NCI-H2107 treated with DMSO at 0.1 percent for 48 hours (cell line): Measurements from ENCODE around the gene C12orf56.
A peak's percentile ranks its signal among the peaks of the same experiment; 100 is the strongest.
"Not testable (repeated sequence)": the region's sequence is repeated elsewhere in the genome, so short reads cannot be mapped to it uniquely, and the experiment has no call there.

Experiments
- DNase-seq: peaks from one replicate; lab custom pipeline; 2025; ENCODE audit not compliant: unreplicated experiment; lab: John Stamatoyannopoulos, UW

The C12orf56 gene

DNA sequence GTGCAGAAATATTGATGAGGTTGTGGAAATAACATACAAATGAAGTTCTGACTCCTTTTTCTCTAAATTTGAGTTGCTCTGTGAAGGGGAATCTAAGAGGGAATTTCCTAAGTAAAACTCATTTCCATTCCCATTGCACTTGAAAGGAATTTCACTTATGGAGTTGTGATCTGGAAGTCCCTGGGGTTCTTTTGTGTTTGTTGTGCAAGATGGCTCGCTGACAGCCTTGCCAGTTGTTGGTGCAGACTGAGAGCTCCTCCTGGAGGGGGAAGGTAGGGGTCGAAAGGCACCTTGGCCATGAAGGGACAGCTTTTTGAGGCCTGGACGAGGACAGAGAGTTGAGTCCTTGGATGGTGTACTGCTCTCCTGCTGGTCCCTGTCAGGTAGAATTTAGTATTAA, 72.0 kb downstream of the C12orf56 start:
- no peak for DNase-seq

DNA sequence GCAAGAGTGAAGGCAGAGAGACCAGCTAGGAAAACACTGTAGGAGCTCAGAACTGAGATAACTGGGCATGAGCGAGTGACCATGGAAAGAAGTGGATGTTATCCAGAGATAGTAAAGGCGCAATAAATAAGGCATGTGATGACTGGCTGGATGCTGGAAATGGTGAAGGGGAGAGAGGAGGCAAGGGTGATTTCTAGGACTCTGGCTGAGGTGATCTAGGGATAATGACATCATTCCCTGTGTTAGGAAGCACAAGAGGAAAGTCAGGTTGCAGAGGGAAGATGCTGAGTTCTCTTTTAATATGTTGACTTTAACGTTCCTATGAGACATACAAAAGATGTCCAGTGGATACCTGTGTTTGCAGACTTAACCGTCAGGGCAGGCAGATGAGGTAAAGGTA, 78.7 kb downstream of the C12orf56 start:
- no peak for DNase-seq

DNA sequence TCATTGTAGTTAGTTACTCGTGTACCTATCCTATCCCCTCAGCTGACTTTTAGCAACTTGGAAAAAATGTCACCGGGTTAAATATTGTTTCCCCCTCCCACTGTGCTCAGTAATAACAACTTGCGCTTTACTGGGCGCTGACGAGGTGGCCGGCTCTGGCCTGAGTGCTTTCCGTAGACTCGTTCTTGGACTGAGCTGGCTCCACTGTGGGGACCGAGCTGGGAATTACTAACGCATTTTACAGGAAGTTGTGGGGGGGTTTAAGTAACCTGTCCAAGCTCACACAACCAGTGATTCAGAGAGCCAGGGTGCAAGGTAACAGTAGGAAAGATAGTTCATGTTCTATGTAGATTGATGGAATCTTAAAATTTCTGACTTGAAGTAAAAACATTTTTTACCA, 86.0 kb downstream of the C12orf56 start:
- DNase-seq = no peak

DNA sequence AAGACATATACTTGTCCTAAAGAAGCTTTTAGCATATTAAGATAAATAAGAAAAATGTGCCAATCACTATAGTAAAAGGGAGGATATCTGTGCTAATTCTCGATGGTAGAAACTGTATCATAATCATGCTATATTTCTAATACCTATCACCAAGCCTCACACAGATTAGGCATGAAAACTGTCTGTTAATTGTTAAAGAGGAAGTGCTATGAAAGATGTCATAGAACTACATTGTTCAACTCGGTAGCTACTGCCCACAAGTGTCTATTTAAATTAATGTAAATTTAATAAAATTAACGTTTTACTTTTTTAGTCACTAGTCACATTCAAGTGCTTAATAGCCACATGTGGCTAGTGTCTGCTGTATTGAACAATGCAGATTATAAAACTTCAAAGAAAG, 90.9 kb downstream of the C12orf56 start:
- DNase-seq = no peak

DNA sequence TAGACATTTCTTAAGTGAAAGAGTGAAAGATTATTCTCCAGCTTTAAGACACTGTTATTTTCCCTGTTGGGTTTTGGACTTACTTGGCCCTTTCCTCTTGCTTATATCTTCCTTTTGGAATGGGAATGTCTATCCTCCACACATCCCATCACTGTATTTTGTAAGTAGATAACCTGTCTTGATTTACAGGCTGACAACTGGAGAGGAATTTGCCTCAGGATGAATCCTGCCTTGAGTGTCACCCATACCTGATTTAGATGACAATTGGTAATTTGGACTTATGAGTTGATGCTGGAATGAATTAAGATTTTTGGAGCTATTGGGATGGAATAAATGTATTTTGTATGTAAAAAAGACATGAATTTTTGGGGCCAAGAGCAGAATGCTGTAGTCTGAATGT, 94.3 kb downstream of the C12orf56 start:
- DNase-seq = no peak

DNA sequence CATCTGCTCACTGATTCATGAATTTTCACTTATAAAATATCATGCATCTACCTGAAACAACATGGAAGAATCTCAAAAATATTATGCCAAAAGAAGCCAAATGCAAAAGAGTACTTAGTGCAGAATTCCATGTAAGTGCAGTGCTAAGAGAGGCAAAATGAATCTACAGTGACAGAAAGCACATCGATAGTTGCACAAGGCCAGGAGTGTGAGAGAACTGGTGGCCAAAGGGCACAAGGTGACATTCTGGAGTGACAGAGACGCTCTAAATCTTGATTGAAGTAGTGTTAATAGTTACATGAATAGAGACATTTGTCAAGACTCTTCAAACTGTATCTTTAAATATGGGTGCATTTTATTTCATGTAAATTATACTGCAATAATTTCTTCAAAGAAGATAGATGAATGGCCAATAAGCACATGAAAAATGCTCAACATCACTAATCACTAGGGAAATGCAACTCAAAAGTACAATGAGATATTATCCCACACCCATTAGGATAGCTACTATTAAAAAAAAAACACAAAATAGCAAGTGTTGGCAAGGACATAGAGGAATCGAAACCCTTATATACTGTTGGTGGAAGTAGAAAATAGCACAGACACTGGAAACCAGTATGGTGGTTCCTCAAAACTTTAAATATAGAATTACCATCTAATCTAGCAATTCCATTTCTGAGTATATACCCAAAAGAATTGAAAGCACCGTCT, 96.7 kb downstream of the C12orf56 start:
- no peak for DNase-seq

DNA sequence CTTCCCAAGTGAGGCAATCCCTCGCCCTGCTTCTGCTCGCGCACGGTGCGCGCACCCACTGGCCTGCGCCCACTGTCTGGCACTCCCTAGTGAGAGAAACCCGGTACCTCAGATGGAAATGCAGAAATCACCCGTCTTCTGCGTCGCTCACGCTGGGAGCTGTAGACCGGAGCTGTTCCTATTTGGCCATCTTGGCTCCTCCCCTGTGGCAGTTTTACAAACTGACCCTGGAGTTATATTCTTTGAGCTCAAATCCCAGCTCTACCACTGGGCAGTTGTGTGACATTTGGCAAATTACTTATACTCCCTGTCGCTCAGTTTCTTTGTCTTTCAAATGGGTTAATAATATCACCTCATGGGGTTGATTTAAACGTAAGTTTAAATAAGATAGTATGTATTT, 97.4 kb downstream of the C12orf56 start:
- not testable (repeated sequence) for DNase-seq

DNA sequence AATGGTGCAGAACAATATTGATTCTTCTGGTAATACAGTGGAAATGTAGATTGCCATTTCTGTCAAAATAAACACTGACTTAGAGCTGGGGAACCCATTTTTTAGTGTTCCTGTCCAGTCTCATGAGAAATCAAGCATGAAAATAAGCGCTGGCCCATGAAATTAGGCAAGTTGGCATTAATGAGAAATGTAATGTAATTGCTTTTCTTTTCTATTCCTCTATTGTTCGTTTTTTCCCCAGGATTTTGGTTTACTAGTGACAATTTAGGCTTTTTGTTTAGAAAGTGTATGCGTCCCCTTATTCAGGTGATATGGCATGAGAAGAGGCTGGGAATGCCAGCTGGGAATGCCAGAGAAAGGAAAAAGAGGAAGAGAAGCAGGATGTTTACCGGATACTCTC, 104.0 kb downstream of the C12orf56 start:
- DNase-seq = no peak

DNA sequence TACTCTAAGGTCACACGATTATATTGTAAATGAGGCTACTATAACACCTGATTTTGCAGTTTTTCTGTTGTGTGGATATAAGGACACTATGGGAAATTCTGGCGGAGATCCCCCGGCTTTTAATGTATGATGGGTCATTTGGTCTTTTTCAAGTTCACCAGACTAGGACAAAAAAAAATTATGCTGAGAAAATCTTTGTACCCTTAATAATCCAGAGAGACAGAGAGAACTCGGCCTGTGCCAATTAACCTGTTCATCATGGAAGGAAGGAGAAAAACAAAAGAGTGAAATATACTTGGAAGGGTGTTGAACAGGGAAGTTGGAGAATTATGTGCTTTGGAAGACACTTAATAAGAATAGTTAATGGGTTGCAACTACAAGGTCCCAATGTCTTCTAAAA, 106.3 kb downstream of the C12orf56 start:
- DNase-seq = no peak

DNA sequence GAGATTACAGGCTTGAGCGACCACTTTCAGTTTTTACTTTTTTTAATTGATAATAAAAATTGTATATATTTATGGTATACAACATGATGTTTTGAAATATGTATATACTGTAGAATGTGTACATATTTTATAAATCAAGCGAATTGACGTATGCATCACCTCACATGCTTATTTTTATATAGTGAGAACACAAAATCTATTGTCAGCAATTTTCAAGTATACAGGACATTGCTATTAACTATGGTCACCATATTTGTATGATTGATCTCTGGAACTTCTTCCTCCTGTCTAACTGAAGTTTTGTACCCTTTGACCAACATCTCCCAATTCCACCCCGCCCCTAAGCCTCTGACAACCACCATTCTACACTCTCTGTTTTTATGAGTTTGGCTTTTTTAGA, 112.1 kb downstream of the C12orf56 start:
- DNase-seq = no peak

DNA sequence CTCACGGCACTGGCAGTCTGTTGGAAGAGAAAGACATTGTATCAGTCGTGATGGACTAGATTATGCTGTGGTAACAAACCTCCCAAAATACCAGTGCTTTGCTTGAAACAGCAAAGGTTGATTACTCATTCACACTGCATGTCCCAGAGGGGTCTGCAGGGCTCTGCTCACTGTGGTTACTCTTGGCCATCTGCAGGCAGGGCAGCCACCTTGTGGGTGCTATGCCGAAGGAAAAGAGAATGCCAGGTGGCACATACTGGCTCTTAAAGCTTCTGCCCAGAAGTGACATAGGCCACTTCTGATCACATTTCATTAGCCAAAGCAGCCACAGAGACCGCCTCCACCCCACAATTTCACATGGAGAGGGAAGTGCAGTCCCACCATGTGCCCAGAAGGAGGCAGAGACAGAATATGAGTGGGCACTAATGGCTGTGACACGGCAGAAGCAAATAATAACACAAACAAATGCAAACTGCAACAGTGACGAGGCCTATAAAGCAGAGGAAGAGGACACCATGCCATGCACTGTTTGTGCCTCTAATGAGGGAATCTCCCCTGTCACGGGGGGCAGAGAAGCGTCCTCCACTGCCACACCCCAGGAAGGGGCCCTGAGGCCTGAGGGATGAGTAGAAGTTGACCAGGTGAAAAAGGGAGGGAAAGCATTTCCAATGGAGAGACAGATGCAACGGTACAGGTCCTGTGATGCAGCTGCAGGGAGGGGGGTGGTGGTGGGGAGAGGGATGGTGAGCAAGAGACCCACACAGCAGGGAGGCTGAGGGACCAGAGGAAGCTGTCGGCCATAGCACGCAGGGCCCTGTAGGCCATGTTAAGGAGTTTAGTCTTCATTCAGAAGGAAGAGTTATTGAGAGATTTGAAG, 116.8 kb downstream of the C12orf56 start:
- peak; percentile 95 for DNase-seq

DNA sequence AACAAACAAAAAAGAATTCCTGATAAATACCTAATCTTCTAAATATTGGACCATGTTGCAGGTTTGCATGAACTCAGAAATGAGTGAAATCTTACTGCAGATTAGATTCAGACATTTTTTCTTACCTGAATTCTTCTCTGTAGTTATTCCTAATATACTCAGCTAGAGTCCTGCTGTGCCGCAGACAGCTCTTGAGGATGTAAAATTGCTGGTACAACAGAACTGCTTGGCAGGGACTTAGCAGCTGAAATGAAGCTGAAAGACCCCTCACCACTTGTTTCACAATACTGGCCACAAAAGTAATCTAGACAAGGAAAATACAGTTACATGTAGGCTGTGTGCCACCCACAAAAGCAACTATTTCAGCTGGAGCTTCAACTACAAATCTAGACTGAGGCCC, 120.1 kb downstream of the C12orf56 start:
- DNase-seq = no peak

DNA sequence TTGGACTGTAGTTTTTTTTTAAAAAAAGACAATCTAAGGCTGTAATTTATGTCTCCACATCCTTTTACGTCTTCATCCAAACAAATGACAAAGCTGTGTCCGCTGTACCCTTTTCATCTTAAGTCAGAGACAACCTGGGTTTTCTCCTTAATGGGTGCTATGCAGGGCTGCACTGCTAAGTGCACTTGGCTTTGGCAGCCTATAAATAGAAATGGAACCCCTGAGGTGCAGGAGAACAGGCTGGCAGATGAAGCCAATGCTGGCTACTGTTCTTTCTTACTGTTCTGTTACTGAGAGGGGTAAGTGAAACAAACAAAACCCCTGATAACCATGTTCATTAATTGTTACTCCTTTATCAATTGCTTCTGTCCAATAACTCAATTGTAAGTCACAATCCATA, 121.4 kb downstream of the C12orf56 start:
- peak; percentile 96 for DNase-seq

DNA sequence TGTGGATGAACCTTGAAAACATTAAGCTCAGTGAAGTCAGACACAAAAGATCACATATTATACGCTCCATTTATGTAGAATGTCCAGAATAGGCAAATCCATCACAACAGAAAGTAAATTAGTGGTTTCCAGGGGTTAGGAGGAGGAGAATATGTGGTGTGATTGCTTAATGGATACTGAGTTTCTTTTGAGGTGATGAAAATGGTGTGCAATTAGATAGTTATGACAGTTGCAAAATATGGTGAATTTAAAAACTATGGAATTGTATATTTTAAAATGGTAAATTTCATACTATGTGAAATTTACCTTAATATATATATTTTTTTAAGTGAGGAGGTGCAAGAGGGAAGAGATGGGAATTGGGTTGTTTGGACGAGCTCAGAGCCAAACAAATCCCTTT, 122.1 kb downstream of the C12orf56 start:
- DNase-seq = no peak

DNA sequence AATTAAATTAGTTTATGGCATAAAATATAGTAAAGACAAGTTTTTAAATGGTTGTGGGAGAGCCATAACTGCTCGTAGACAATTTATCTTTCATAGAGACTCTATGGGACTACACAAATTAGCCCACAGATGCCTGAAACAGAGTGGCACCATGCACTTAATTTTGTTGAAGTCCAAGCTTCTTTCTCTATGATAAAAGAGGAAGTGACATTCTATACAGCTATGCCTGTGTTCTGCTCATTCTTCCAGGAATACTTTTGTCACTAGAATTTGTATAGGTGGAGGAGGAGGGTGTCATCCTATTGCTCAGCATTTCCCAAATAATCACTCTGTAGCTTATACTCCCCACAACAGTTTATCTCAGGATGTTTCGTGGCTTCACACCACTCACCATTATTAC, 124.7 kb downstream of the C12orf56 start:
- DNase-seq = no peak

DNA sequence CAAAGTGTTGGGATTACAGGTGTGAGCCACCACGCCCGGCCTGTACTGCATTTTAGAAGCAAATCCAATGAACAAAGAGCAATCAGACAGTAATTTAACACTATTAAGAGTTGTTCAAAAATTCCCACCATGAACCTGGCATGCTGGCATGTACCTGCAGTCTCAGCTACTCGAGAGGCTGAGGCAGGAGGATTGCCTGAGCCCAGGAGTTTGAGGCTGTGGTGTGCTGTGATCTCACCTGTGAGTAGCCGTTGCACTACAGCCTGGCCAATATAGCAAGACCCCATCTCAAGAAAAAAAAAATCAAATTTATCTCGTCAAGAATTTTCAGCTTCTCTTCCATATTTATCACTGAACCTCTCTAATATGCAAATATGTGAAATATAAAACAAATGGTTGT, 128.7 kb downstream of the C12orf56 start:
- no peak for DNase-seq

DNA sequence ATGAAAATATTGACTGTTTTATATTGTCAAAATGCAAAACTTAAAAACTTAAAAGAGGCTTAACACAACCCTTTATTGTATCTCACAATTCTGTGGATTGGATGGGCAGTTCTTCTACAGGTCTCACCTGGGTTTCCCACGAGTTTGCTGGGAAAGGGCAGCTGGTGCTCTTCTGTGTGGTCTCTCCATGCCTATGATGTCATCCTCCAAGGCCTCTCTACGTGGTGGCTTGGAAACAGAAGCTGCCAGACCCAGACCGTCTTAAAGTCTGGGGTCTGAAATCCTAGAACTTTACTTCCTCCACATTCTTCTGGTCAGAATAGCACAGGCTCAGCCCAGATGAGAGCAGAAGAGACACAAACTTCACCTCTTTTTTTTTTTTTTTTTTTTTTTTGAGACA, 132.0 kb downstream of the C12orf56 start:
- no peak for DNase-seq

DNA sequence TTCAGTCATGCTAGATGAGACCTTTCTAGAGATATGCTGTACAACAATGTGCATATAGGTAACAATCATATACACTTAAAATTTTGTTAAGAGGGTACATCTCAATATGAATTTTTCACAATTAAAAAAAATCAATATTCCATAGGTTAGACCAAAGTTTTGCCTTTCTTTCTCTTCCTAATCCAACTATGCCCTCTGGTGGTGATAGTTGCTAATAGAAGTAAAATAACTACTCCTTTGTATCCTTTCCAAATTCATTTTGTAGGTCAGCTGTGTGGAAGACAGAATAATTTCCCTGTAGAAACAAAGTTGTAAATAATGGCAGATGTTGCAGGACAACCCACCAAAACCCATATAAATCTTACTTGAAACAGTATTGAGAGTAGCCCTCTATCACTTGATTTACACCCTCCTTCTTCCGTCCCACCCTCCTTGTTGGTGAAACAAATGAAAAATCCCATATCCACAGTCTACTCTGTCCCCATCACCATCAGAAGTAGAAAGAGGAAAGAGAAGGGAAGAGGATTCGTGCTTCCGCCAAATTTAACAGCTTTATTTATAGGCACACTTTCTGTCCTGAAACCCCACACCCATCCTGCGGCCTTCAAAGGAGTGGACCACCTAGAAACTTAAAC, 134.3 kb downstream of the C12orf56 start:
- peak; percentile 57 for DNase-seq

DNA sequence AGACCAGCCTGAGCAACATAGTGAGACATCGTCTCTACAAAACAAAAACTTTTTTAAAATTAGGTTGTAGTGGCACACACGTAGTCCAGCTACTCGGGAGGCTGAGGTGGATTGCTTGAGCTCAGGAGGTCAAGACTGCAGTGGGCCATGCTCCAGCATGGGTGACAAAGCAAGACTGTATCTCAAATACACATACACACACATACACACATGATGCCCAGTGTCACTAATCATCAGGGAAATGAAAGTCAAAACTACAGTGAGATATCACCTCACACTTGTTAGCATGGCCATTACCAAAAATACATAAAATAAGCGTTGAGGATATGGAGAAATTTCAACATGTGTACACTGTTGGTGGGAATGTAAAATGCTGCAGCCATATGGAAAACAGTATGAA, 135.3 kb downstream of the C12orf56 start:
- no peak for DNase-seq

DNA sequence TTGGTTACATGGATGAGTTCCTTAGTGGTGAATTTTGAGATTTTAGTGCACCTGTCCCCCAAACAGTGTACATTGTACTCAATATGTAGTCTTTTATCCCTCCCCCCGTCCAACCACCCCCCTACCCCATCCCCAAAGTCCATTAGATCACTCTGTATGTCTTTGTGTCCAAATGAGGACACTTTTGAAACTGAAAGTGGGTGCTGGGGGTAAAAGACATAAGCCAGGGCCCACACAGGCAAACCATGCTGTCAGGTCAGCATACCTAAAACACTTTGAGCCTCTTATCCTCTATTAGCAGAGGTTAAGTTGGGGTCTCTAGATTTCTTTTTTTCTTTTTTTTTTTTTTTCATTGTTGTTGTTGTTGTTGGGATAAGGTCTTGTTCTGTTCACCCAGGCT, 137.2 kb downstream of the C12orf56 start:
- DNase-seq = no peak

DNA sequence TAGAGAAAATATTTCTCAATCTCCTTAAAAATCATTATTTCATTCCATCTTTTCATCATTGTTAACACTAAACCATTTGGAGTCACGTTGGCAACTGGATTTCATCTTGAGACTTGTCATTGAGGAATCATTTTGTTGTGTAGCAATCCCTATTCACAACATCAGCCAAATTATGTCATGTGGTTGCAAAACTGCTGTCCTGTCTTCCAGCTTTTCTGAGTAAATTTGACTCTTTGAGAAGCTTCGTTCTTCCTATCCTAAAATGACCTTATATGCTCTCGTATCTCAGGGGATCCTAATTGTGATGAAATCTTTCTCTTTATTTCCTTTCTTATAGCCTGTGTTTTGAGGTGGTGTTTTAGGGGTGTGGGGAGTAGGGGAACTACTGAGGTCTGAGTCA, 137.9 kb downstream of the C12orf56 start:
- DNase-seq = no peak

DNA sequence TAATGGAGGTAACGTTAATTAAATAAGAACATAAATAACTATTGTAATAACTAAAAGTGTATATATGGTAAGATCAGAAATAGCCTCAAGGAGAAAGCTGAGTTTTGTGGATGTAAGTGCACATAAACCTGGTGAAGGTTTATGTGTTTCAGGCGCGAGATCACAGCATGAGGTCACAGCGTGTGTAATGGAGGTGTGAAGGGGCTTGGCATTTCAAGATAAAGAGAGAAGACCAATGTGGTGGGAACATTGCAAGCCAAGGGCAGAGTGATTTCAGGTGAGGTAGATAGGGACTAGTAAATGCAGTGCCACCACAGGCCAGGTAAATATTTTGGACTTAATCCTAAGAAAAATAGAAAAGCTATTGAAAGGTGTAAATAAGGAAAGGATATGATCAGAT, 146.7 kb downstream of the C12orf56 start:
- DNase-seq = no peak
